ENCODE results near the gene SETD1A.
"Not testable (repeated sequence)": the region's sequence is repeated elsewhere in the genome, so short reads cannot be mapped to it uniquely, and the experiment has no call there.

The SETD1A gene

GRCh38 chr16:30929167-30929566, 28.4 kb upstream of the SETD1A start:
- no peak for DNase-seq (ENCODE audit: low spot score)

GRCh38 chr16:30930160-30930571, 27.4 kb upstream of the SETD1A start:
- no peak for DNase-seq (ENCODE audit: low spot score)

GRCh38 chr16:30931068-30931650, 26.4 kb upstream of the SETD1A start:
- DNase-seq (ENCODE audit: low spot score) = no peak

GRCh38 chr16:30934827-30935557, 22.6 kb upstream of the SETD1A start:
- DNase-seq (ENCODE audit: low spot score) = peak; percentile 52

- DNase-seq (ENCODE audit: low spot score) = no peak
These were observed 19.9 kb upstream of the SETD1A start for GRCh38 chr16:30937692-30938091.

- DNase-seq (ENCODE audit: low spot score) = not testable (repeated sequence)
These were observed 18.0 kb upstream of the SETD1A start for GRCh38 chr16:30939571-30939970.

- peak; percentile 87 for DNase-seq (ENCODE audit: low spot score)
These were observed 15.7 kb upstream of the SETD1A start for GRCh38 chr16:30941600-30942425.

GRCh38 chr16:30942426-30942806, 15.1 kb upstream of the SETD1A start:
- no peak for DNase-seq (ENCODE audit: low spot score)

- DNase-seq (ENCODE audit: low spot score) = no peak
These were observed 13.2 kb upstream of the SETD1A start for GRCh38 chr16:30944352-30944751.

GRCh38 chr16:30946671-30947540, 10.6 kb upstream of the SETD1A start:
- no peak for DNase-seq (ENCODE audit: low spot score)

- no peak for DNase-seq (ENCODE audit: low spot score)
These were observed 10.1 kb upstream of the SETD1A start for GRCh38 chr16:30947541-30947858.

- DNase-seq (ENCODE audit: low spot score) = peak; percentile 98
These were observed 9.5 kb upstream of the SETD1A start for GRCh38 chr16:30947859-30948666.

- peak; percentile 65 for DNase-seq (ENCODE audit: low spot score)
These were observed 8.6 kb upstream of the SETD1A start, which contains the start of gene ORAI3 for GRCh38 chr16:30948667-30949649. TSS of gene ORAI3 (plus strand) at chr16:30949068. CDS start at chr16:30949290, 222 bp downstream.

GRCh38 chr16:30949650-30950515, 7.7 kb upstream of the SETD1A start:
- DNase-seq (ENCODE audit: low spot score) = peak; percentile 72

- no peak for DNase-seq (ENCODE audit: low spot score)
These were observed 7.0 kb upstream of the SETD1A start for GRCh38 chr16:30950516-30951065.

- DNase-seq (ENCODE audit: low spot score) = no peak
These were observed 6.4 kb upstream of the SETD1A start for GRCh38 chr16:30951193-30951592.

GRCh38 chr16:30951750-30952149, 5.8 kb upstream of the SETD1A start:
- no peak for DNase-seq (ENCODE audit: low spot score)

- no peak for DNase-seq (ENCODE audit: low spot score)
These were observed 4.4 kb upstream of the SETD1A start for GRCh38 chr16:30953111-30953510.
